HEK293T (cell line): ENCODE data around the gene GALNT14.

ENCODE experiments used
- BHLHE40 ChIP-seq: fragments of 450-650 bp; IDR thresholded peaks from 2 replicates; pipeline ENCODE4 v1.6.1; 2016; ENCODE audit warnings: mild to moderate bottlenecking, moderate library complexity, borderline replicate concordance
- ELF4 ChIP-seq: fragments of 450-650 bp; IDR thresholded peaks from 2 replicates; pipeline ENCODE4 v1.6.1; 2017; ENCODE audit warnings: antibody characterized with exemption
- FOXM1 ChIP-seq: fragments of 450-650 bp; IDR thresholded peaks from 2 replicates; pipeline ENCODE4 v1.6.1; 2017; ENCODE audit warnings: mild to moderate bottlenecking, borderline replicate concordance
- L3MBTL2 ChIP-seq: fragments of 450-650 bp; conservative IDR thresholded peaks from 2 replicates; pipeline ENCODE4 v1.6.1; 2016; ENCODE audit warnings: mild to moderate bottlenecking
- LEF1 ChIP-seq: fragments of 450-650 bp; IDR thresholded peaks from 2 replicates; pipeline ENCODE4 v1.6.1; 2017; ENCODE audit warnings: mild to moderate bottlenecking, borderline replicate concordance
- NFRKB ChIP-seq: fragments of 450-650 bp; IDR thresholded peaks from 2 replicates; pipeline ENCODE4 v1.6.1; 2016; ENCODE audit warnings: mild to moderate bottlenecking, moderate library complexity
- SP1 ChIP-seq: fragments of 450-650 bp; IDR thresholded peaks from 2 replicates; pipeline ENCODE4 v1.6.1; 2017
- SUZ12 ChIP-seq: fragments of 450-650 bp; IDR thresholded peaks from 2 replicates; pipeline ENCODE4 v1.6.1; 2016; ENCODE audit warnings: mild to moderate bottlenecking

DNA sequence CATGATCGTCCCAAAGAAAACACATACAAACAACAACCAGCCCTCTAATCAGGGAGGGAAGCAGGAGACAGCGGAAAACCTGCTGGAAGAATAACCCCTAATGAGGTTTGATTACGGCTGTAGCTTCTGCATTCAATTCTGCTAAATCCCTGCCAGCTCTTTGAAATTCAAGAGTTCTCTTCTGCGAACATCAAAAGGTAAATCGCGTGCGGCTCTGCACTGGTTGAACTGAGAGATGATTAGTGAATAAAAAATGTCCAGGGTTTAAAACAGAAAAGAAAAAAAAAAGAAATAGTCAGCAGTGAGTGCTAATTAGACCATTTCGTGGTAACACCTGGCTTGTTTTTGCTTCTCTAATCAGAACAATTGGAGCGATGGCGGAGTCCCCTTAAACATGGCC lies 178.0 kb downstream of the GALNT14 start:
- TF ChIP-seq SUZ12: no peak
- TF ChIP-seq L3MBTL2: no peak
- TF ChIP-seq BHLHE40: no peak
- TF ChIP-seq SP1: no peak
- no peak for TF ChIP-seq FOXM1
- TF ChIP-seq LEF1: no peak
- TF ChIP-seq NFRKB: no peak
- no peak for TF ChIP-seq ELF4
